HCT116 (cell line): ENCODE results near the gene PRRX1. TPM values are rescaled to one million over a fixed set of nuclear protein-coding genes. Genes with fewer than 3 reads are reported as not detected.

Experiments used
- ATAC-seq: fragments of 200-7000 bp; cut with Tn5 transposase; 2 replicates; pipeline ENCODE4 v1.9.1; 2020; ENCODE audit warnings: mild to moderate bottlenecking, moderate library complexity
- BruUV-seq: library from RNA; stranded (reverse); fragments of 400-500 nt; replicated peaks from 2 replicates; lab custom pipeline; 2021; lab: Mats Ljungman, UMichigan
- CTCF ChIA-PET: fragments of 300-600 bp; sonication (Branson Sonifier 250); formaldehyde crosslinking; loops from one replicate; lab custom pipeline; 2021; ENCODE audit warnings: antibody characterized with exemption; lab: Charles Lee
- POLR2A ChIA-PET: fragments of 300-600, 350-600 bp; sonication (Branson Sonifier 250); formaldehyde crosslinking; loops from one replicate; lab custom pipeline; 2021; ENCODE audit warnings: antibody characterized with exemption; lab: Charles Lee
- RAD21 ChIA-PET, 2 experiments: fragments of 300-600 bp; sonication (Branson Sonifier 250); formaldehyde crosslinking; loops; one replicate each; lab custom pipeline; 2023; ENCODE audit warnings: low total read pairs in 2 of 2; ENCODE audit not compliant: uncharacterized antibody in 2 of 2, unreplicated experiment in 2 of 2, low non-redundant PET in 1 of 2; lab: Charles Lee
- DNase-seq: peaks from one replicate; pipeline ENCODE4 v3.0.0-alpha.2; 2010; ENCODE audit warnings: low read depth, low spot score
- H2AFZ ChIP-seq: fragments of 200-600 bp; shearing (Covaris generic), sonication (generic); 2 replicates; pipeline ENCODE4 v1.6.1; 2017; ENCODE audit warnings: low read depth, mixed run types, mixed read lengths, antibody characterized with exemption, low read length; ENCODE audit not compliant: poor library complexity, severe bottlenecking
- H3K27ac ChIP-seq: 2 replicates; pipeline ENCODE4 v1.5.1; 2012; ENCODE audit warnings: low read depth, low read length
- H3K27me3 ChIP-seq: fragments of 200-600 bp; sonication (generic); 2 replicates; pipeline ENCODE4 v1.6.1; 2016; ENCODE audit warnings: mixed run types, low read length, mixed read lengths; ENCODE audit not compliant: insufficient read depth
- H3K36me3 ChIP-seq, 2 experiments: fragments of 200-500 bp in 1 of 2; fragments of 200-600 bp in 1 of 2; sonication (Bioruptor generic) in 1 of 2; sonication (generic) in 1 of 2; 2 replicates each; pipeline versions ENCODE4 v1.5.1 to v1.6.1; 2014 to 2016; ENCODE audit warnings: low read length in 2 of 2, inconsistent platforms in 1 of 2, mixed read lengths in 1 of 2, mixed run types in 1 of 2; ENCODE audit not compliant: insufficient read depth in 2 of 2, control insufficient read depth in 1 of 2
- H3K4me1 ChIP-seq, 2 experiments: fragments of 200-600 bp in 1 of 2; sonication (generic) in 1 of 2; 2 replicates each; pipeline versions ENCODE4 v1.5.1 to v1.6.1; 2012 to 2017; ENCODE audit warnings: low read length in 2 of 2, inconsistent platforms in 1 of 2, mild to moderate bottlenecking in 1 of 2, mixed read lengths in 1 of 2, mixed run types in 1 of 2, moderate library complexity in 1 of 2; ENCODE audit not compliant: insufficient read depth in 2 of 2, control insufficient read depth in 1 of 2
- H3K4me2 ChIP-seq: fragments of 200-600 bp; sonication (generic); 2 replicates; pipeline ENCODE4 v1.6.1; 2017; ENCODE audit warnings: mixed run types, low read length, mixed read lengths
- H3K4me3 ChIP-seq, 2 experiments: fragments of 200-600 bp in 1 of 2; sonication (generic) in 1 of 2; replicated peaks in 1 of 2; 2 replicates each; pipeline ENCODE4 v1.5.1; 2011 to 2016; ENCODE audit warnings: low read length in 2 of 2, control low read depth in 1 of 2, low read depth in 1 of 2, mild to moderate bottlenecking in 1 of 2, mixed read lengths in 1 of 2, mixed run types in 1 of 2
- H3K79me2 ChIP-seq: fragments of 200-600 bp; sonication (generic); 2 replicates; pipeline ENCODE4 v1.6.1; 2017; ENCODE audit warnings: mild to moderate bottlenecking, mixed run types, low read length, moderate library complexity, mixed read lengths; ENCODE audit not compliant: insufficient read depth
- H3K9ac ChIP-seq: fragments of 200-600 bp; sonication (generic); 2 replicates; pipeline ENCODE4 v1.6.1; 2016; ENCODE audit warnings: low read length, mixed read lengths
- H3K9me2 ChIP-seq: fragments of 200-600 bp; sonication (generic), shearing (Covaris generic); 2 replicates; pipeline ENCODE4 v1.6.1; 2017; ENCODE audit warnings: mixed run types, mild to moderate bottlenecking, moderate library complexity; ENCODE audit not compliant: insufficient read depth
- H3K9me3 ChIP-seq, 2 experiments: fragments of 200-500 bp in 1 of 2; fragments of 200-600 bp in 1 of 2; sonication (Bioruptor generic) in 1 of 2; sonication (generic) in 1 of 2; 2 replicates each; pipeline ENCODE4 v1.6.1; 2014 to 2017; ENCODE audit warnings: low read length in 2 of 2, mixed read lengths in 2 of 2, inconsistent platforms in 1 of 2, low read depth in 1 of 2, mild to moderate bottlenecking in 1 of 2, mixed run types in 1 of 2, moderate library complexity in 1 of 2; ENCODE audit not compliant: control insufficient read depth in 1 of 2, insufficient read depth in 1 of 2
- H4K20me1 ChIP-seq: fragments of 200-600 bp; sonication (generic), shearing (Covaris generic); 2 replicates; pipeline ENCODE4 v1.6.1; 2017; ENCODE audit warnings: mixed run types, mild to moderate bottlenecking, moderate library complexity; ENCODE audit not compliant: insufficient read depth
- EGR1 ChIP-seq: IDR thresholded peaks from 2 replicates; pipeline ENCODE4 v1.6.1; 2012; ENCODE audit warnings: low read depth
- EZH2 ChIP-seq: fragments of 200-600 bp; sonication (generic); IDR thresholded peaks from 2 replicates; pipeline ENCODE4 v1.6.1; 2017; ENCODE audit warnings: antibody characterized with exemption, mixed run types
- FOSL1 ChIP-seq: IDR thresholded peaks from 2 replicates; pipeline ENCODE4 v1.6.1; 2012; ENCODE audit warnings: low read depth
- JUND ChIP-seq: IDR thresholded peaks from 2 replicates; pipeline ENCODE4 v1.6.1; 2012
- MAX ChIP-seq: IDR thresholded peaks from 2 replicates; pipeline ENCODE4 v1.6.1; 2012
- POLR2A ChIP-seq: IDR thresholded peaks from 2 replicates; pipeline ENCODE4 v1.7.0; 2011; ENCODE audit warnings: borderline replicate concordance; ENCODE audit not compliant: insufficient read depth, insufficient read length; ENCODE audit errors: extremely low read depth
- POLR2AphosphoS5 ChIP-seq: IDR thresholded peaks from 2 replicates; pipeline ENCODE4 v1.6.1; 2011; ENCODE audit warnings: mild to moderate bottlenecking, low read depth, low read length, moderate library complexity
- SIN3A ChIP-seq: IDR thresholded peaks from 2 replicates; pipeline ENCODE4 v1.6.1; 2012; ENCODE audit warnings: low read depth
- YY1 ChIP-seq: IDR thresholded peaks from 2 replicates; pipeline ENCODE4 v1.6.1; 2011; ENCODE audit warnings: low read length, low read depth, moderate library complexity, mild to moderate bottlenecking; ENCODE audit not compliant: insufficient replicate concordance; ENCODE audit errors: extremely low read depth
- intact Hi-C: fragments of 100-400 bp; cut with micrococcal nuclease; formaldehyde crosslinking; loops from 2 replicates; pipeline ENCODE4 v1.10.0; 2022
- total RNA-seq: library from RNA; stranded (reverse); gene quantifications from one replicate; pipeline ENCODE4 v1.2.1, GENCODE V29; 2021; ENCODE audit not compliant: unreplicated experiment
- TF ChIP-seq, protein P1 (sequence below): IDR thresholded peaks from 2 replicates; pipeline ENCODE4 v1.6.1; 2012; ENCODE audit warnings: low read depth

Gene PRRX1
- total RNA-seq, 1 experiment from 2014 or later = 0.37 TPM

DNA sequence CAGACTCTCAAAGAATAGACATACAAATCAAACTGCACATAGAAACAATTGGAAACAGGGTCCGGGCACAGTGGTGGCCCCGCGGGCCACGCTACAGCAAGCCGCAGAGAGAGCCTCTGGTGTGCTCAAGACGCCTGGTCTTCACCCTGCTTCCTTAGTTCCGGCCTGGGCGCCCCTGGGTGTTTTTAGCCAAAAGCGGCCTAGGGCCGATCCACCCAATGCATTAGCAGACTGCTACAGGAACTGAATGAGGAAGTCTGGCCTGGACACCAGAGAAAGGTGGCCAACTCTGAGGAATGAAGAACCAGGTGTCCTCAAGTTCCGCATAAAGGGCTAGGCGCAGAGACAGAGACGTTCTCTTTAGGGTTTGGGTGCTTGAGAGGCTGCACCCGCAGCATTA, 1.7 kb downstream of the PRRX1 start:
- H3K9me3 ChIP-seq = no peaks in the 10 kb centered on the region
- H3K27me3 ChIP-seq = no peaks in the 10 kb centered on the region
- no peaks in the 10 kb centered on the region for H3K9me2 ChIP-seq
- H3K36me3 ChIP-seq = no peaks in the 10 kb centered on the region
- TF ChIP-seq POLR2A (no peak), SIN3A (no peak), JUND (no peak), FOSL1 (no peak), MAX (no peak), YY1 (no peak), EZH2 (no peak), POLR2AphosphoS5 (no peak), EGR1 (no peak)
- TF ChIP-seq, protein P1, sequence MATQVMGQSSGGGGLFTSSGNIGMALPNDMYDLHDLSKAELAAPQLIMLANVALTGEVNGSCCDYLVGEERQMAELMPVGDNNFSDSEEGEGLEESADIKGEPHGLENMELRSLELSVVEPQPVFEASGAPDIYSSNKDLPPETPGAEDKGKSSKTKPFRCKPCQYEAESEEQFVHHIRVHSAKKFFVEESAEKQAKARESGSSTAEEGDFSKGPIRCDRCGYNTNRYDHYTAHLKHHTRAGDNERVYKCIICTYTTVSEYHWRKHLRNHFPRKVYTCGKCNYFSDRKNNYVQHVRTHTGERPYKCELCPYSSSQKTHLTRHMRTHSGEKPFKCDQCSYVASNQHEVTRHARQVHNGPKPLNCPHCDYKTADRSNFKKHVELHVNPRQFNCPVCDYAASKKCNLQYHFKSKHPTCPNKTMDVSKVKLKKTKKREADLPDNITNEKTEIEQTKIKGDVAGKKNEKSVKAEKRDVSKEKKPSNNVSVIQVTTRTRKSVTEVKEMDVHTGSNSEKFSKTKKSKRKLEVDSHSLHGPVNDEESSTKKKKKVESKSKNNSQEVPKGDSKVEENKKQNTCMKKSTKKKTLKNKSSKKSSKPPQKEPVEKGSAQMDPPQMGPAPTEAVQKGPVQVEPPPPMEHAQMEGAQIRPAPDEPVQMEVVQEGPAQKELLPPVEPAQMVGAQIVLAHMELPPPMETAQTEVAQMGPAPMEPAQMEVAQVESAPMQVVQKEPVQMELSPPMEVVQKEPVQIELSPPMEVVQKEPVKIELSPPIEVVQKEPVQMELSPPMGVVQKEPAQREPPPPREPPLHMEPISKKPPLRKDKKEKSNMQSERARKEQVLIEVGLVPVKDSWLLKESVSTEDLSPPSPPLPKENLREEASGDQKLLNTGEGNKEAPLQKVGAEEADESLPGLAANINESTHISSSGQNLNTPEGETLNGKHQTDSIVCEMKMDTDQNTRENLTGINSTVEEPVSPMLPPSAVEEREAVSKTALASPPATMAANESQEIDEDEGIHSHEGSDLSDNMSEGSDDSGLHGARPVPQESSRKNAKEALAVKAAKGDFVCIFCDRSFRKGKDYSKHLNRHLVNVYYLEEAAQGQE = no peak
- no peak overlapping the region for H3K9ac ChIP-seq
- ChIA-PET CTCF (no interaction called here), POLR2A (no interaction called here), RAD21 (no interaction called here)
- no peaks in the 10 kb centered on the region for H4K20me1 ChIP-seq
- no peak overlapping the region for H3K4me3 ChIP-seq
- no peak overlapping the region for H2AFZ ChIP-seq
- BruUV-seq = no TSS peak
- DNase-seq (no peak), ATAC-seq (no peak)
- no peaks in the 10 kb centered on the region for H3K79me2 ChIP-seq
- intact Hi-C loops = no loop called here
- no peak overlapping the region for H3K27ac ChIP-seq
- H3K4me1 ChIP-seq = no peaks in the 10 kb centered on the region
- H3K4me2 ChIP-seq = no peak overlapping the region
